GM10266 (cell line): Measurements from ENCODE around the gene GPLD1.

Source experiments
- DNase-seq: peaks from one replicate; pipeline ENCODE4 v3.0.0; 2012; ENCODE audit errors: extremely low spot score
- TF ChIP-seq, protein P1 (sequence below): IDR thresholded peaks from 2 replicates; pipeline ENCODE4 v1.5.1; 2012; ENCODE audit warnings: mild to moderate bottlenecking, low read depth; ENCODE audit not compliant: control insufficient read depth, insufficient read depth; ENCODE audit errors: missing control alignments

Gene GPLD1

GRCh38 chr6:24489470-24489869 is at the start of gene GPLD1:
Gene GPLD1, minus strand, starts transcription at chr6:24489578. Its CDS starts 67 bp downstream, at chr6:24489511.
- TF ChIP-seq, protein P1, sequence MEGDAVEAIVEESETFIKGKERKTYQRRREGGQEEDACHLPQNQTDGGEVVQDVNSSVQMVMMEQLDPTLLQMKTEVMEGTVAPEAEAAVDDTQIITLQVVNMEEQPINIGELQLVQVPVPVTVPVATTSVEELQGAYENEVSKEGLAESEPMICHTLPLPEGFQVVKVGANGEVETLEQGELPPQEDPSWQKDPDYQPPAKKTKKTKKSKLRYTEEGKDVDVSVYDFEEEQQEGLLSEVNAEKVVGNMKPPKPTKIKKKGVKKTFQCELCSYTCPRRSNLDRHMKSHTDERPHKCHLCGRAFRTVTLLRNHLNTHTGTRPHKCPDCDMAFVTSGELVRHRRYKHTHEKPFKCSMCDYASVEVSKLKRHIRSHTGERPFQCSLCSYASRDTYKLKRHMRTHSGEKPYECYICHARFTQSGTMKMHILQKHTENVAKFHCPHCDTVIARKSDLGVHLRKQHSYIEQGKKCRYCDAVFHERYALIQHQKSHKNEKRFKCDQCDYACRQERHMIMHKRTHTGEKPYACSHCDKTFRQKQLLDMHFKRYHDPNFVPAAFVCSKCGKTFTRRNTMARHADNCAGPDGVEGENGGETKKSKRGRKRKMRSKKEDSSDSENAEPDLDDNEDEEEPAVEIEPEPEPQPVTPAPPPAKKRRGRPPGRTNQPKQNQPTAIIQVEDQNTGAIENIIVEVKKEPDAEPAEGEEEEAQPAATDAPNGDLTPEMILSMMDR = no peak
- DNase-seq = no peak

DNA sequence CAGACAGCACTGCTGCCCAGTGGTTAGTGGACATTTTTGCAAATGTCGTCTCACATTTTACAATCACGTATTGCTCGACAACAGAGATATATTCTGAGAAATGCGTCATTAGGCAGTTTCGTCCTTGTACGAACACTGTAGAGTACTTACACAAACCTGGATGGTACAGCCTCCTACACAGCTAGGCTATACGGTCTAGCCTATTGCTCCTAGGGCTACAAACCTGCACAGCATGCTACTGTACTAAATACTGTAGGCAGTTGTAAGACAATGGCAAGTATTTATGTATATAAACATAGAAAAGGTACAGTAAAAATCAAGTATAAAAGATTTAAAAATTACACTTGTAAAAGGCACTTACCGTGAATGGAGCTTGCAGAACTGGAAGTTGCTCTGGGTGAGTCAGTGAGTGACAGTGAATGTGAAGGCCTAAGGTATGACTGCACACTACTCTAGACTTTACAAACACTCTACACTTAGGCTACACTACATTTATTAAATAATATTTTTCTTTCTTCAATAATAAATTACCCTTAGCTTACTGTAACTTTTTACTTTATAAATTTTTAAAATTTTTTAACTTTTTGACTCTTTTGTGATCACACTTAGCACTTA is 48.5 kb upstream of the GPLD1 start:
- DNase-seq = no peak
- TF ChIP-seq, protein P1 = no peak

- TF ChIP-seq, protein P1 = no peak
- DNase-seq = no peak
Observed at GRCh38 chr6:24537082-24537699, 47.8 kb upstream of the GPLD1 start.

DNA sequence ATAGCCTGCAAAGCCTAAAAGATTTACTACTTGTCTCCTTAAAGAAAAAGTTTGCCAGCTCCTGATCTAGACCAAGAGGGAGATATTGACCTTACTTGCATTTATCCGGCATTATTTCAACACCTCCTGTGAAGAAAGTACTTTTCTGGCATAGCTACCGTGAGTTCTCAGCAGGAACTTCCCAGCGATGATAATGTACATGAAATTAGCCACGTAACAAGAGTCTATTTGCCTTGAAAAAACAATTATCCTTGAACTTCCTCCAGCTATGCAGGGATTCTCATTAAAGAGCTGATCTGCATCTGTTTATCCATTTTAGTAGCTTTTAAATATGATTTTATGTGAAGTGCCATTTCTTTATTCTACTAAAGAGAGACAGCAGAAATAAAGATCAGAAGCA is 47.1 kb upstream of the GPLD1 start:
- TF ChIP-seq, protein P1 = no peak
- no peak for DNase-seq

DNA sequence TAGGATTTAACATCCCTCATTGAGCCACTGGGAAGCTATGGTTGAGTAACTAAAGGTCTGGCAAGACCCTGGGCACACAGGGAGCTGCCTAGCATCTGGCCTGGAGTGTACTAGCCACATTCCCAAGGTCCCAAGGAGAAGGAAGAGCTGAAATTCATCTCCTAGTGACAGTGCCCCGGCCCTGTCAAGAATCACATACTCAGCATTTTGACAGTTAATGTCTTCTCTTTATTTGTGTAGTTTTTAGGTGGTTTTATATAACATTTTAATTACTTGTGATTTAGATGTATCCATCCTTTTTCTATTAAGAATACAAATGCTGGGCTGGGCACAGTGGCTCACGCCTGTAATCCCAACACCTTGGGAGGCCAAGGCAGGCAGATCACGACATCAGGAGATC is 45.8 kb upstream of the GPLD1 start:
- TF ChIP-seq, protein P1 = no peak
- DNase-seq = no peak

DNA sequence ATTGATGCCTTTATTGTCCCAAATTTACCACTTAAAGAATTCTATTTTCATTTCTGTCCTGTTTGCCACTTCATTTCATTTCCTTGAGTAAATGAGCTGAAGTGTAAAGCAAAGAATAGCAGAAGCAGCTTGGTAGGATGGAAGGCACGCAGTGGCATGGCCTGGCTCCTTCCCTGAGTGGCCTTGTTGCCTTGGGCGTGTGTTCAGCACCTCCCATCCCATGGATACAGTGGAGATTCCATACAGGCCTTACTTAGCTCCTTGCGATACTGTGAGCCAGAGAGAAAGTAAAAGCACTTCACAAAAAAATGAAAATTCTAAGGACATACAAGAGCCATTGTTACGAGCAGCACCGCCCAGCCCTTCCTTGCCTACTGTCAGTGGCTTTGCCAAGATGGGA is 45.0 kb upstream of the GPLD1 start:
- no peak for DNase-seq
- TF ChIP-seq, protein P1 = no peak

DNA sequence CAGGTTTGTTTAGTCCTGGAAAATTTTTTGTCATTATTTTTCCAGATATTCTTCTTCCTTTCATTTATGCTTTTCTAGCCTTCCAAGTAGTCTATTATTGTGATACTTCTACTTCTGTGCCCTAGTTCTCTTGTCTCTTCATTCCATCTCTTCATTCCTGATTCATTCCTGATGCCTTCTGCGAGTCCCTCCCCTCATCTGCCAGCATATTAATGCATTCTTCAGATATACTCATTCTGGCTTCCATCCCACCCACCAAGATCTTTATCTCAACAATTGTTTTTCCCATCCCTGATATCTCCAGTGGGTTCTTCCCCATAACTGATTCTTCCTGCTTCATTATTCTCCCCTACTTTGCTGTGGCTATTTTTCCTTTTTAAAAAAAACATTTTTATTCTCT is 40.6 kb upstream of the GPLD1 start:
- TF ChIP-seq, protein P1 = no peak
- DNase-seq = no peak
